ENCODE results near the gene SLC22A5.
"Not testable (repeated sequence)": the region's sequence is repeated elsewhere in the genome, so short reads cannot be mapped to it uniquely, and the experiment has no call there.

SLC22A5 gene

GRCh38 chr5:132411304-132412013 is 41.9 kb downstream of the SLC22A5 start:
- peak in 1 of 3 experiments; percentile 31 for DNase-seq (ENCODE audit: low read depth in 3 of 3)

DNA sequence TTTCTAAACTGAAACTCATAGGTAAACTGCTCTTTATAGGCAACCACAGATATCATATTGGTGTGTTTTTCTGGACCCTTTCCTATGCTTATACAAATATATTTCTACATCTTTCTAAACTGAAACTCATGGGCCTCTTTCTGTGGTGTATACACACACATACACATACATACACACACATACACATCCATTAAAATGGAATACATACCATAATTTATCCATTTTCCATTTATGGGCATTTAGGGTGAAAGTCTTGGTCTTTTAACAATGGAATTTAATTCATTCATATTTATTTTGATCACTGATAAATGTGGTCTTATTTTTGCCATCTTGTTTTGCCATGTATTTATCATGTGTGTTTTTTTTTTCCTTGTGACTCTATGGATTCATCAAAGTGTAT is 44.1 kb downstream of the SLC22A5 start:
- DNase-seq (ENCODE audit: low read depth in 3 of 3): no peak

- no peak for DNase-seq (ENCODE audit: low read depth in 3 of 3)
Measured at GRCh38 chr5:132414634-132415378, 45.3 kb downstream of the SLC22A5 start.

DNA sequence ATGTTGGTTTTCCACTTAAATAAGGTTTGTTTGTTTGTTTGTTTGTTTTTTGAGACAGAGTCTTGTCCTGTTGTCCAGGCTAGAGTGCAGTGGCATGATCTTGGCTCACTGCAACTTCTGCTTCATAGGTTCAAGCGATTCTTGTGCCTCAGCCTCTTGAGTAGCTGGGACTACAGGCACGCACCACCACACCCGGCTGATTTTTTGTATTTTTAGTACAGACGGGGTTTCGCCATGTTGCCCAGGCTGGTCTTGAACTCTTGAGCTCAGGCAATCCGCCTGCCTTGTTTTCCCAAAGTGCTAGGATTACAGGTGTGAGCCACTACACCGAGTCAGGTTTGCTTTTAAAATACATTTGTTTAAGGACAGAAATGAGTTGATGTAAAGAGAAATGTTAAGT is 46.0 kb downstream of the SLC22A5 start:
- DNase-seq (ENCODE audit: low read depth in 3 of 3): not testable (repeated sequence)

DNA sequence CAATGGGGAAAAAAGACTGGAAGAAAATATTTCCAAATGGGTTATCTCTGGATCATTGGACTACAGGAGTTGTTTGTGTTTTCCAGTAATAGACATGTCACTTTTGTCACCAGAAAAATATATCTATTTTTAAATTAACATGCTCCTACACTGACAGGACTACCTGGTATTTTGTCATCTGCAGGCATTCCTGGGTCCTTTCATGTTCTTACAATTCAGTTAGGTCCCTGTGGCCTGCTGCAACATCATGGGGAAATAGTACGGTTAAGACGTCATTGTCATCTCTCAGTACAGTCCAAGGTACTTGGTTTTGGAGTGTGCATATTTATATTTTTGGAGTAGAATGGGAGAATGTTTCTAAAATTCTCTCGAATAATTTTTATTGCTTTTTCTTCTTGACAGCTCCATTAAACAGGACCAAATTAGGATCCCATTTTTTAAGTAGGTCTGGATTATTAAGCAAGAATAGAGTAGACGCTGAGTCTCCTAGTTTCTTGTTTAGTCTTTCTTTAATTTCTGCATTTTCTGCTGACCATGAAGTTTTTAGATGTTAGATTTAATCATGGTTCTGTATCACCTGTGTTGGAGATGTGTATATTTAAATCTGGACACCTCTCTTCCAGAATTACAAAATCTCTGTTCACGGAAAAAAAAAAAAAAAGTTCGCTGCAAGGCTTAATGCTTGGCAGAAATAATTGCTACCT is 46.9 kb downstream of the SLC22A5 start:
- no peak for DNase-seq (ENCODE audit: low read depth in 3 of 3)

GRCh38 chr5:132417010-132417439 is 47.5 kb downstream of the SLC22A5 start:
- no peak for DNase-seq (ENCODE audit: low read depth in 3 of 3)

DNA sequence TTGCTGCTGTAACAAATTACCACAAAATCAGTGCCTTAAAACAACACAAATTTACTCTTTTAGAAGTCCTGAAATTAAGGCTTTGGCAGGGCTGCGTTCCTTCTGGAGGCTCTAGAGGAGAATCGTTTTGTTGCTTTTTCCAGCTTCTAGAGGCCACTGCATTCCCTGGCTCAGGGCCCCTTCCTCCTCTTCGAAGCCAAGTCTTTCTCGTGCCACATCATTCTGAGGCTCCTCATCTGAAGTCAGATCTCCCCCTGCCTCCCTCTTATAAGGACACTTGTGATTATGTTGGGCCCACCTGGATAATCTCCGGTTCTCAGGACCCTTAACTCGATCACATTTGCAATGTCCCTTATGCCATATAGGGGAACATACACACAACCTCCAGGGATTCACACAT is 48.0 kb downstream of the SLC22A5 start:
- no peak for DNase-seq (ENCODE audit: low read depth in 3 of 3)

DNA sequence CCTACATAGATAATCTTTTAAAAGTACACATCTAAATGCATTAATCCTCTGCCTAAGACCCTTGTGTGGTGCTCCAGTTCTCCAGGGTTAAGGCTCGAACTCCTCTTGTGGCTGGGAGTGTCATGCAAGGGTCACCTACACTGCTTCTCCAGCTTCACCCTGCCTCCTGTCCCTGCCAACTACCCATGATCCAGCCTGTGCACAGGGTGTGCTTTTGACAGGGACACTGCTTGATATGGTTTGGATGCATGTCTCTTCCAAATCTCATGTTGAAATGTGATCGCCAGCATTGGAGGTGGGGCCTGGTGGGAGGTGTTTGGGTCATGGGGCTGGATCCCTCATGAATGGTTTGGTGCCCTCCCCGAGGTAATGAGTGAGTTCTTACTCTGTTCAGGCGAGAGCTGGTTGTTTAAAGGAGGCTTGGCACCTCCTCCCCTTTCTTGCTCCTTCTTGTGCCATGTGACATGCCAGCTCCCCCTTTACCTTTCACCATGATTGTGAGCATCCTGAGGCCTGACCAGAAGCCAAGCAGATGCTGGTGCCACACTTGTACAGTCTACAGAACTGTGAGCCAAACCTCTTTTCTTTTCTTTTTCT is 48.5 kb downstream of the SLC22A5 start:
- DNase-seq (ENCODE audit: low read depth in 3 of 3): no peak

GRCh38 chr5:132418881-132419280 is 49.4 kb downstream of the SLC22A5 start:
- no peak for DNase-seq (ENCODE audit: low read depth in 3 of 3)

DNA sequence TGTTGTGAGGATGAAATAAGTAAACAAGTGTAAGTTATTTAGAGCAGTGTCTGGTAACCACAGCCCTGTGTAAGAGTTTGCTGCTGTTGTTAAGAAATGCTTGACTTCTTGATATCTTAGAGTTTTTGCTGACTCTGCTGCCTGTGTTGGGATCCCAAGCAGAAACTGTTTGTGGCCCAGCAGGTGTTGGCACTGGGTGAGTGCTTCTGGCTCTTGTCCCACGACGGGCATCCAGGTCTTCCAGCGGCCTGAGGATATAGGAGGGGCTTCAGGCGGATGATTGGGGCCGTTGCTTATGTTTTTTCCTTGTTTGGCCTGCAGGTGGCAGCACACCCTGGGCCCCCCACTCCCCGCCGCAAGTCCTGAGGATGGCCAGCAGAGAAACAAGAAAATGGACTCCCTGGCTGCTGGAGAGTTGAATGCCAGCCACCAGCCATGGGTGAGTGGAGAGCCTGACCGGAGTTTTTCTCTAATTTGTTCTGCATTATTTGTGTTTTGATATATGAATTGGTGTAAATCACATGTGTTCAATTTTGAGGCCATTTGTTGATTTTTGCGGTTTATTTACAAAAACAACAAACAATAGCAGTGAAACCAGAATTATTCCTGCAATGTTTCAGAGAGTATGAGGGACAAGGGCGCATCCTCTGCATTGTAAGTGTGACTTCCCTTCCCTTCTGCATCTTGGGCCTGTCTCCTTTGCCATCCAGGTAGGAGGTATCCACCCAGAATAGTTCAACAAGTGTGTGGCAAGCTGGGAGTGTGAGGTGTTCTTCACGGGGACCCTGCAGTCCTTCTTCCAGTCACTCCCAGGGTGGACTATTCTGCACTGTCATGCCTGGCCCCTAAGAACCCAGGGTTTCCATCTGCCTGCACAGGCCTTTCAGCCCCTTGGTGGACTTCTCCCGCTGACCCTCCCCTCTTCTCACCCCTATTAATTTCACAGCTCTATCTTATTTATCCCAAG is 50.3 kb downstream of the SLC22A5 start:
- peak in 1 of 3 experiments; percentile 39 for DNase-seq (ENCODE audit: low read depth in 3 of 3)

GRCh38 chr5:132420706-132421272 is 51.3 kb downstream of the SLC22A5 start:
- no peak for DNase-seq (ENCODE audit: low read depth in 3 of 3)

- no peak for DNase-seq (ENCODE audit: low read depth in 3 of 3)
Measured at GRCh38 chr5:132421462-132421861, 52.0 kb downstream of the SLC22A5 start.

DNA sequence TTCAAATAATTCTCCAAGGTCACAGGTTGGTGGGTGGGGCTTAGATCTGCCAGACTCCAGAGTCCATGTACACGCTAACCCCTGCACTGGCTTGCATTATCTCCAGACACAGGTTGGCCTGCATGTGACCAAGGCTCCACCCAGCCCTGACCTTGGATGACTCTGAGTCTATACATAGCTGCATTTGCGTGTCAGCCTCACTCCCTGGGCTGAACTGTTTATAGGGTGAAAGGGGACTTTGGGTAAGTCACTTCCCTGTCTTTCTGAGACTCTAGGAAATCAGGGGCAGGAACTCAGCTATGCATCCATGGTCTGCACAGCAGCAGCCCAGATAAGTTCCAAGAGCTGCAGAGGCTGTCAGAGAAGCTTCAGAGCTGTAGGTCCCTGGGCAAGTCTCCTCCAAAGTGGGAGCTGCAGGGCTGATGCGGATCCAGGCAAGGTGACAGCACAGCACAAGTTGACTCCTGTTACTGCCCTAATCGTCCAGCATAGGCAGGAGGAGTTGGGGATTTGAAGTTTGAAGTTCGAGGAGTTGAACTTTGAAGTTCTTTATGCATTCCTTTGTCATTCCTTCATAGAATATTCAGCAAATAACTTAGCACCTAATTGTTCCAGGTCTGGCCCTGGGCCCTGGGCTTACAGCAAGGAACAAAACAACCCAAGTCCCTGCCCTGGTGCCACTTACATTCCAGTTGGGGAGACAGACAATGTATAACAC is 53.4 kb downstream of the SLC22A5 start:
- no peak for DNase-seq (ENCODE audit: low read depth in 3 of 3)

DNA sequence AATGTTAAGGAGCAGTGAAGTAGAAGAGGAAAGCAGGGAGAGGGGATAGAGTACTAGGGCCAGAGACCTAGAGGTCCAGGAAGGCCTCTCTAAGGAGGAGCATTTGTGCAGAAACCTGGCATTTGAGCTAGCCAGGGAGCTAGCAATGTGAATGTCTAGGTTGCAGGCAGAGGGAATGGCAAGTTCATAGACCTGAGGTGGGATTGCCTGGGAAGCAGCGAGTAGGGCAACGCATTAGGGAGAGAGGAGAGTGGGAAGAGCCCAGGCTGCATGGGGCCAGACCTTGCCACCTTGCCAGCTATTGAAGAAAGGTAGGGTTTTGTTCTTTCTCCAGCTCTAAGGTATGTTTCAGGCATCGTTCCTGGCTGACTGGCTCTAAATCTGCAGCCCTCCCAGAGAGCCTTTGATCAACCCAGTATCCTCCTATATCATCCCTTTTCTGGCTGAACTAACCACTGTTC is 54.0 kb downstream of the SLC22A5 start:
- no peak for DNase-seq (ENCODE audit: low read depth in 3 of 3)

DNA sequence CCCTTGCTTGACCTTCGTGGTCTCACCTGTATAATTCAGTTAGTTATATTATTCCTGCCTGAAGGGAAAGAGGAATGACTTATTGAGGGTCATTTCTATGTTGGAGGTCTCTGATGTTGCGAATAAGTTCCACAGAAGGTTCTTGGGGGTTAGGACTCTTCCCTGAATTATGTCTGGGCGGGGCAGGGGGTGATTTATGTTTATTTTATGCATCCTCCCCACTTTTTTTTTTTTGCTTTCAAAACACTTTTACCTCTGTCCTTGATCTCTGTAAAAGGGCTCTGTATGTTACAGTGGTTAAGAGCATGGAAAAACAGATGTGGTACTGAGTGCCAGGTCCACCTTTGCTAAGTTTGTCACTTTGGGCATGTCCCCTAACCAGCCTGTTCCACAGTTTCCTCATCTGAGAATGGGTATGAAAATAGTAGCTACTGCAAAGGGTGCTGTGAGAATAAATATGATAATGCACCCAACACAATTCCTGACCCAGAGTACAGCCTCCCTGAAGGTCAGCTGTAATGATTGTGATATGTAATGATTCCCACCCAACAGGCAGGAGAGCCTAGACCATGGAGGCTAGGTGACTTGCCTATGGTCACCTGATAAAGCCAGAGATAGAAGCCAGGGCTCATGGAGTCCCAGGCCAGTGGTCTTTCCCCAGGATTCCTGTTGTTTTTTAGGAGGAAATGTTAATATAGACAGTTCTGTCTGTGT is 54.8 kb downstream of the SLC22A5 start:
- no peak for DNase-seq (ENCODE audit: low read depth in 3 of 3)

DNA sequence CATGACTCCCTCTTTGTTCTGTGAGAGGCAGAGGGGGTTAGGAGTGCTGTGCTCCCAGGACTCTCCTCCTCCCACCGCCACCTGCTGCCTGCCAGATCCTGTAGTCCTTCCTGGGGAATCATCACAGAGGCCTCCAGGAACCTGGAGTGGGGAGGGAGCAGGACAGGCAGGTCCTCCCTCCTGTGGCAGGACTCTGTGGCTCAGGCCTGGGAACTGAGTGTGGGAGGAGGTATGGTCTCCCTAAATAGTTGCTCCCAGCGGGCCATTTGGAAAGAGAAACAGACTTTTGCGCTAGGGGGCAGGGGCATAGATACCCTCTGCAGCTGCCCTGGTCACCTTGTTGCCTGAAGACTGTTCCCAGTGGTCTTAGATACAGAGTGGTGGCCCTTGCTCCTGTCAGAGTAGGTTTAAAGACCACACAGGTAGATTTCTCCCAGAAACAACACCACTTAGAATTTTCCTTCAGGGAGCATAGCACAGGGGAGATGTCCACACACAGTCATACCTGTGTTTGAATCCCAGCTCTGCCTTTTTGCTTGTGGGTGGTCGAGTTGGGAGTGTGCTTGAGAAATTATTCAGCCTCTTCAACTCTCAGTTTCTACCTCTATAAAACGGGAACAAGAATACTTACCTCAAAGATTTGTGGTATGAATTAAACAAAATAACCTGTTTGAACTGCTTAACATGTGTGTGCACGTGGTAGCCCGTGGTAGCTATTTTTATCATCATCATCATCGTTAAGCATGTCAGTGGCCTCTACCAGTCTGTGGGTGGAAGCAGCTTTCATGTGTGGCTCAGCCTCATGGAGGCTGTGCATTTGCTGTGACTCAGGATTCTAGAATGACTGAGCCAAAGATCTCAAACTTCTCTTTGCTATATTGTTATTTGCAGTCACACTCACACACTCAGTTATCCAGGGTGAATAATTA is 55.8 kb downstream of the SLC22A5 start:
- peak in 2 of 3 experiments; percentile 53 to 62 for DNase-seq (ENCODE audit: low read depth in 3 of 3)

DNA sequence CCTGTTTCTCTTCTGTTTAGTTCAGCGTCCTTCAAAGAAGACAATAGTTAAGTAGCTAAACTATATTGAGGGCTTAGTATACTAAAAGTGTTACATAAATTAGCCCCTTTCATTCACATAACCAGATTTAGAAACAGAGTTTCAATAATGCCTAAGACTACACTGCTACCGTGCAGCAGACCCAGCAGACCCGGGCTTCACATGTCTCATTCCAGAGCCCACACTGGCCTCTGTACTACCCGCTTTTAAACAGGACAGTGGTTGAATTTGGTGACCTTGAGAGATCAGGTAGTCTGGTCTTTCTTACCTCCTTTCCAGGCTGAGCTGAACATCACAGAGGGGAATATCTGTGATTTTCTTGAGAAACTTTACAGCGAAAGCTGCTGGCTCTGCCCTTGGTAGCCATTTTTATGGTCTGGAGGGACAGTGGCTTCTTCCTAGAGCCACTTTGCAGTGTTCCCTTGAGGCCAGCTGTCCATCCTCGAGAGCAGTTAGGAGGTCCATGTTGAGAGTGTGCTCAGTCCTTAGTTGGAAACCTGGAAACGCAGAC is 56.5 kb downstream of the SLC22A5 start:
- no peak for DNase-seq (ENCODE audit: low read depth in 3 of 3)

Data from stimulated activated CD4-positive, alpha-beta T cell treated with anti-CD3 and anti-CD28 coated beads, TNF-alpha, amount 100 ng/mL, for 4 hours (primary cell).